CD4-positive, alpha-beta T cell treated with Interleukin-4 for 1 hour (primary cell): Measurements from ENCODE around the gene MFSD12.
"Not testable (repeated sequence)": the region's sequence is repeated elsewhere in the genome, so short reads cannot be mapped to it uniquely, and the experiment has no call there.

Experiments
- DNase-seq, 2 donors: peaks; one replicate each; pipeline ENCODE4 v3.0.0-alpha.2; 2020 to 2022

MFSD12 gene

GRCh38 chr19:3521104-3521445 lies 36.3 kb downstream of the MFSD12 start:
- DNase-seq: no peak

GRCh38 chr19:3520166-3521103 lies 37.0 kb downstream of the MFSD12 start:
- no peak for DNase-seq

GRCh38 chr19:3519126-3519525 lies 38.3 kb downstream of the MFSD12 start:
- DNase-seq: no peak

DNA sequence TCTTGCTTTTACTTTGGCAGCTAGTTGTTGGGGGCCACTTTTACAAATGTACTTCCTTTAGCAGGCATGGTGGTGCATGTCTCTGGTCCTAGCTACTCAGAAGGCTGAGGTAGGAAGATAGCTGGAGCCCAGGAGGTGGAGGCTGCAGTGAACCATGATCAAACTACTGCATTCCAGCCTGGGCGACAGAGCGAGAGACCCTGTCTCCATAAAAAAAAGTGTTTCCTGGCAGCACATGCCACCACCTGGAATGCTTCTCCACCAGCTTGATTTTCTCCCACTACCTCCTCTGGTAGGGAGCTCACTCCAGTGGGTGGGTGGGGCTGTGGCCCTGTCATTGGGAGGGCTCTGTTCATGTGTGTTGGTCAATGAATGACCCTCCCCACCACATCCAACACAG lies 38.7 kb downstream of the MFSD12 start:
- DNase-seq: no peak

DNA sequence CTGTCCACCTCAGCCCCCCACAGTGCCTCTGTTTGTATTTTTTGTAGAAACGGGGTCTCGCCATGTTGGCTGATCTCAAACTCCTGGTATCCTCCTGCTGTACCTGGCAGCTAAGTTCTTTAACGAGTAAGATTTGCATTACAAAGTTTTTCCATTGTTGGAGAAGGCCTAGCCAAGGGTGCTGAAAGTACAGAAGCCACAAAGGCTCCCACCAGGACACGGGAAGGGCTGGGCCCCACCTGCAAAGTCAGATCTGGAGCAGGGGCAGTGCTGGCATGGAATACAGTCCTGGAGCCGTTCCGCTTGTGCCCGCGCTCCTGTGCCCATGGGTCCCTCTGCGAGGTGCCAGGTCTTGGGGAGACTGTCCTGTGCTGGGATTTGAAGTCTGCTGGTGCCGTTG lies 39.1 kb downstream of the MFSD12 start:
- DNase-seq: no peak

DNA sequence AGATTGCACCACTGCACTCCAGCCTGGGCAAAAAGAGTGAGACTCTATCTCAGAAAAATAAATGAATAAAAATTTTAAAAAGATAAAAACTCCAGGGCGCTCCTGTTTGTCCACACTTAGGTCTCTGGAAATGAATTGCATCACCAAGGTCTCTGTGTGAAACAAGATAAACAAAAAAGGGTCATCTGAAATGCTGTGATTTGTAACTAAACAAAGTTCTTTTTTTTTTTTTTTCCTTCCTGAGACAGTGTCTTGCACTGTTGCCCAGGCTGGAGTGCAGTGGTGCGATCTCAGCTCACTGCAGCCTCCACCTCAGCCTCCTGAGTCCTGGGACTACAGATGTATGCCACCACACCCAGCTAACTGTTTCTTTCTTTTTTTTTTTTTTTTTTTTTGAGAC lies 39.7 kb downstream of the MFSD12 start:
- no peak for DNase-seq

- peak; percentile 64 to 77 for DNase-seq
Measured at GRCh38 chr19:3516675-3517207, 40.6 kb downstream of the MFSD12 start.

DNA sequence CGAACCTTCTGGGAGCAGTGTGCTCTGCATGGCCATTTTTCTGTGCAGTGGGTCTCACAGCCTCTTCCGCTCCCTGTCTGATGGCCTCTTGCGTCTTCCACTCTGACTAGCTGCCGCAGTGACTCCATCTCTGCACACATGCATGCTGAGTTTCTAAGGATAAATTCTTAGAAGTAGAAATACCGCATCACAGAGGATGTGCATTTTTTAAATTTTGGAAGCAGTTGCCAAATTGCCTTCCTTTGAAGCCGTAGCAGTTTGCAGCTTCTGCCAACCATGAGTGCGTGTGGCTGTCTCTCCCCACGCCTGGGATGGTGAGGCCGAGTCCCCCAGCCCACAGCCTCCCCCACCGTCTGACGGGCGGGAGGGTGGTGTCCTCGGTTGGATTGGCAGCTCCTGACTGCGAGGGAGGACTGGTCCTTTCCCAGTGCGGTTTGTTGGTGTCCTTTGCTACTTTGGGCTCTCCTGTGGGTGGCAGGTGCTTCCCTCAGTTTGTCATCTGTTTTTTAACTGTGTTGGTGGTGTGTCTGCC lies 41.4 kb downstream of the MFSD12 start:
- no peak for DNase-seq

- DNase-seq: no peak
Measured at GRCh38 chr19:3514930-3515329, 42.5 kb downstream of the MFSD12 start.

GRCh38 chr19:3513229-3514140 lies 43.9 kb downstream of the MFSD12 start:
- no peak for DNase-seq

- no peak for DNase-seq
Measured at GRCh38 chr19:3512562-3513228, 44.7 kb downstream of the MFSD12 start.

DNA sequence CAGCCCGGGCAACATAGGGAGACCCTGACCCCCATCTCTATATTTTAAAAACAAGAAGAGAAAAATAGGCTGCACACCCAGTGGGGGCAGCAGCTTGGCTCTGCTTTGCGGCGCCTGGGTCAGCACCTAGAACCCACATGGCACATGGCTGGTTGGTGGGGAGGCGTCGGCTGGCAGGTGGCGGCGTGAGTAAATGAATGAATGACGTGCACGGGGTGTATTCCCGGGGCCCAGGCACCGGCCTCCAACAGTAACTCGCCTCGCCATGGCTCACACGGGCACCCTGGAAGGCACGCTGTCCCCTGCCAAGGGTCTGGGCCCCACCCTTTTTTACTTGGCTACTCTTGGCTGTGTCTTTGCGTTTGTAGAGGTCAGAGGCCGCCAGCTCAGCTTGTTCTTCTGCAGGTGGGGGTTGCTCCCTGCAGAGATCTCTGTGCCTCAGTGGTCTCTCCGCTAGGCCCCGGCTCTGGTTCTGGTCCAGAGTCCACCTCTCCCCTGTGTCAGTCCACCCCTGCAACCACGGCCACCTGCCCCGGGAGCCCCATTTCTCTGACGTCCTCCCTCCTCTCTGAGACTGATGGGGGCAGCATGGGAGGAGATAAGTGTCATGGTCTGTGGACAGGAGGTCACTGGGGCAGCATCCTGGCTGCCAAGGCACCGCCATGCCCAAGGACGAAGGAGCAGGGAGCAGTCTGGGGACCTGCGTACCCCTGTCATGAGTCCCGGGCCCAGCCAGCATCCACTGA lies 45.7 kb downstream of the MFSD12 start:
- no peak for DNase-seq

DNA sequence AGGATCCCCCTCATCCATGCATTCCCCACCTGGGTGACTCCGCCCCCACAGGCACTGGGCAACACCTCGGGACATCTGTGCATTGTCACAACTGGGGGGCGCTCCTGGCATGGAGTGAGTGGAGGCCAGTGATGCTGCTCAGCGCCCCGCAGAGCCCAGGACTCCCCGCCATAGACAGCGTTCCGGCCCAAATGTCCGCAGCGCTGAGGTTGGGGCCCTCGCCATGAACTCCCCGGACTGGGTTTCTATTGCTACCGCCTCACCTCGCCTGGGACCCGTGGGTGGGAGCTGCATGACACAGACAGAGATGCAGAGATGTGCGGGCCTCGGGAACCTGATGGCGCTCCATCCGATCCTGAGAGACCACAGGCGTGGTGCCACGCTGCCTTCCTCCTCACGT lies 46.7 kb downstream of the MFSD12 start:
- no peak for DNase-seq

- DNase-seq: no peak
Measured at GRCh38 chr19:3509566-3509989, 47.8 kb downstream of the MFSD12 start.

- DNase-seq: no peak
Measured at GRCh38 chr19:3508771-3509535, 48.4 kb downstream of the MFSD12 start.

GRCh38 chr19:3508121-3508661 lies 49.2 kb downstream of the MFSD12 start:
- not testable (repeated sequence) for DNase-seq

DNA sequence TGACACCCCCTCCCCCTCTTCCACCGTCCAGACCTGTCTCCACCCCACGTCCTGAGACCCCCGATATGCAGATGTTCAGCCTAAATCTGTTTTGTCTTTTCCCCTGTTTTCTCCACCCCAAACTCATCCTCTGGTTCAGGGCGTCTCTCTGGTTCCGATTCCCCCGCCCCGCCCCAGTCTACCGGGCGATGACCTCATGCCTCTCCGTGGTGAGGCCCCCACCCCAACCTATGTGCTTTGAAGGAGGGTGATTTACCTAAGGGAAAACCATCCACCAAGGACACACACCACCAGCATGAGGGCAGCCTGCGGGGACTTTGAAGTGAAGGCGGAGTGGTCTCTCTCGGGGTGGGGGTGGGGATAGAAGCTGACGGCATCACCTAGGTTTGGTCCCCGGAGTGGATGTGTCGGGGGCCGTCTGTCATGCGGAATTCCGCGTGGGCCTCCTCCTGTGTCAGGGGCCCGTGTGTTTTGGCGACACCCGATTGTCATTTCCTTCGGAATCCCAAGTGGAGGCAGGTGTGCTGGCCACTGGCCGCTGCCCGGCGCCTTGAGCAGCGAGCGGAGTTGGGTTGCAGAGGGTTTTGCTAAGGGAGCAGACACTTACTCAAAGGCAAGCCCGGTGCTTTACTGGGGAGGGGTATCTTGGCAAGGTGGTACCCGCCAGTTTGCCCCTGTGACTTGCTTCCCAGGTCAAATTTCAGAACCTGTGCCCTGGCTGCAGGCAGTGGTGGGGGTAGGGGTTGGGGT lies 49.8 kb downstream of the MFSD12 start:
- DNase-seq: peak; percentile 29 to 53

- peak; percentile 55 to 57 for DNase-seq
Measured at GRCh38 chr19:3506384-3507340, 50.7 kb downstream of the MFSD12 start.
